ENCODE data around the gene IFFO2.

IFFO2 gene

GRCh38 chr1:18940303-18941020, 16.0 kb downstream of the IFFO2 start:
- TF ChIP-seq POLR2AphosphoS5 (IDR thresholded peaks at IDR 0.05; ENCODE audit: low read depth, low read length), result no peak
- TF ChIP-seq REST (IDR thresholded peaks at IDR 0.05; ENCODE audit: insufficient read depth in 1 of 2, low read depth in 2 of 2, low read length in 2 of 2), result no peak
- TF ChIP-seq TAF1 (IDR thresholded peaks at IDR 0.05; ENCODE audit: borderline replicate concordance, insufficient read depth, low read length), result no peak
- TF ChIP-seq SIN3A (IDR thresholded peaks at IDR 0.05; ENCODE audit: borderline replicate concordance, insufficient read depth, low read length), result no peak
- TF ChIP-seq FOXP2 (optimal IDR thresholded peaks at IDR 0.05; ENCODE audit: borderline replicate concordance, extremely low read depth, extremely low read length, insufficient read depth), result no peak

GRCh38 chr1:18939398-18940302, 16.8 kb downstream of the IFFO2 start:
- no peak for TF ChIP-seq TAF1 (IDR thresholded peaks at IDR 0.05; ENCODE audit: borderline replicate concordance, insufficient read depth, low read length)
- no peak for TF ChIP-seq SIN3A (IDR thresholded peaks at IDR 0.05; ENCODE audit: borderline replicate concordance, insufficient read depth, low read length)
- no peak for TF ChIP-seq POLR2AphosphoS5 (IDR thresholded peaks at IDR 0.05; ENCODE audit: low read depth, low read length)
- TF ChIP-seq REST (IDR thresholded peaks at IDR 0.05; ENCODE audit: insufficient read depth in 1 of 2, low read depth in 2 of 2, low read length in 2 of 2), result no peak
- no peak for TF ChIP-seq FOXP2 (optimal IDR thresholded peaks at IDR 0.05; ENCODE audit: borderline replicate concordance, extremely low read depth, extremely low read length, insufficient read depth)

- TF ChIP-seq REST (IDR thresholded peaks at IDR 0.05; ENCODE audit: insufficient read depth in 1 of 2, low read depth in 2 of 2, low read length in 2 of 2) (no peak), SIN3A (IDR thresholded peaks at IDR 0.05; ENCODE audit: borderline replicate concordance, insufficient read depth, low read length) (no peak), POLR2AphosphoS5 (IDR thresholded peaks at IDR 0.05; ENCODE audit: low read depth, low read length) (no peak), FOXP2 (optimal IDR thresholded peaks at IDR 0.05; ENCODE audit: borderline replicate concordance, extremely low read depth, extremely low read length, insufficient read depth) (no peak), TAF1 (IDR thresholded peaks at IDR 0.05; ENCODE audit: borderline replicate concordance, insufficient read depth, low read length) (no peak)
These were observed 17.8 kb downstream of the IFFO2 start for GRCh38 chr1:18938707-18939070.

GRCh38 chr1:18938008-18938706, 18.3 kb downstream of the IFFO2 start:
- no peak for TF ChIP-seq SIN3A (IDR thresholded peaks at IDR 0.05; ENCODE audit: borderline replicate concordance, insufficient read depth, low read length)

GRCh38 chr1:18937539-18937938, 18.9 kb downstream of the IFFO2 start:
- no peak for TF ChIP-seq POLR2AphosphoS5 (IDR thresholded peaks at IDR 0.05; ENCODE audit: low read depth, low read length)
- TF ChIP-seq REST (IDR thresholded peaks at IDR 0.05; ENCODE audit: insufficient read depth in 1 of 2, low read depth in 2 of 2, low read length in 2 of 2), result no peak
- no peak for TF ChIP-seq FOXP2 (optimal IDR thresholded peaks at IDR 0.05; ENCODE audit: borderline replicate concordance, extremely low read depth, extremely low read length, insufficient read depth)
- no peak for TF ChIP-seq SIN3A (IDR thresholded peaks at IDR 0.05; ENCODE audit: borderline replicate concordance, insufficient read depth, low read length)
- TF ChIP-seq TAF1 (IDR thresholded peaks at IDR 0.05; ENCODE audit: borderline replicate concordance, insufficient read depth, low read length), result no peak
